ENCODE measurements around the gene MAPK4. TPM values are rescaled to one million over a fixed set of nuclear protein-coding genes. Genes with fewer than 3 reads are reported as not detected.
"Not testable (repeated sequence)": the region's sequence is repeated elsewhere in the genome, so short reads cannot be mapped to it uniquely, and the experiment has no call there.

The MAPK4 gene
- total and polyA plus RNA-seq, 2 donors from 2014 or later: 9.0 to 9.2 TPM

DNA sequence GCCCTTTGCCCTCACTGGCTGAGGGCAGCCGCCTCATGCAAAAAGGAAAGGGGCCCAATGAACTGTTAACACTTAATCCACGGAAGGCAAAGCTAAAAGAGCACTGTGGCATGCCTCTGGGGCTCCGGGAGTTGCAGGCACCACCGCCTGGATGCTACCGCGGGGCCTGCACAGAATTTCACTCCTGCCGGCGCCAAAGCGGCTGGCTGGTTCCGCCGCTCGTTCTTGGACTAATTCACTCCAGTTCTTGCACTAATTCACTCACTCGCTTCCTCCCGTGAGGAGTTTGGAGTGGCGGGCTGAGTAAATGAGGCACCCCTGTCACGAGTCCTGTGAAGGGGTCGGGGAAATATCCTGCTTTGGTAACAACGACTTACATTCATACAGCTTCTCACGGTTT, 14.0 kb upstream of the MAPK4 start:
- no peak for FAIRE-seq
- intact Hi-C loops (cut with DNase I): no loop called here
- TF ChIP-seq, protein P1, sequence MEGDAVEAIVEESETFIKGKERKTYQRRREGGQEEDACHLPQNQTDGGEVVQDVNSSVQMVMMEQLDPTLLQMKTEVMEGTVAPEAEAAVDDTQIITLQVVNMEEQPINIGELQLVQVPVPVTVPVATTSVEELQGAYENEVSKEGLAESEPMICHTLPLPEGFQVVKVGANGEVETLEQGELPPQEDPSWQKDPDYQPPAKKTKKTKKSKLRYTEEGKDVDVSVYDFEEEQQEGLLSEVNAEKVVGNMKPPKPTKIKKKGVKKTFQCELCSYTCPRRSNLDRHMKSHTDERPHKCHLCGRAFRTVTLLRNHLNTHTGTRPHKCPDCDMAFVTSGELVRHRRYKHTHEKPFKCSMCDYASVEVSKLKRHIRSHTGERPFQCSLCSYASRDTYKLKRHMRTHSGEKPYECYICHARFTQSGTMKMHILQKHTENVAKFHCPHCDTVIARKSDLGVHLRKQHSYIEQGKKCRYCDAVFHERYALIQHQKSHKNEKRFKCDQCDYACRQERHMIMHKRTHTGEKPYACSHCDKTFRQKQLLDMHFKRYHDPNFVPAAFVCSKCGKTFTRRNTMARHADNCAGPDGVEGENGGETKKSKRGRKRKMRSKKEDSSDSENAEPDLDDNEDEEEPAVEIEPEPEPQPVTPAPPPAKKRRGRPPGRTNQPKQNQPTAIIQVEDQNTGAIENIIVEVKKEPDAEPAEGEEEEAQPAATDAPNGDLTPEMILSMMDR (IDR thresholded peaks at IDR 0.05; ENCODE audit: borderline replicate concordance, extremely low read depth, insufficient read depth): no peak

GRCh38 chr18:50548160-50548559, 11.7 kb upstream of the MAPK4 start:
- H3K27me3 ChIP-seq (ENCODE audit: control insufficient read depth, insufficient read depth, low read length): no peaks in the 10 kb centered on the region
- FAIRE-seq: no peak
- H3K4me3 ChIP-seq (ENCODE audit: low read length in 3 of 3): no peak overlapping the region
- no peaks in the 10 kb centered on the region for H3K36me3 ChIP-seq (ENCODE audit: control insufficient read depth in 2 of 3, insufficient read depth in 3 of 3, low read length in 3 of 3)
- H3K27ac ChIP-seq (ENCODE audit: low read depth in 2 of 2, low read length in 2 of 2): no peak overlapping the region
- H3K9me3 ChIP-seq (ENCODE audit: control insufficient read depth in 2 of 3, insufficient read depth in 1 of 3, low read length in 3 of 3): peaks cover 0 to 4% (median 0%) of the 10 kb centered on the region in 3 donors
- no peak overlapping the region for H3K9ac ChIP-seq (ENCODE audit: low read length in 3 of 3)
- no peak for DNase-seq
- no peaks in the 10 kb centered on the region for H3K4me1 ChIP-seq (ENCODE audit: control insufficient read depth in 2 of 3, insufficient read depth in 2 of 3, low read depth in 1 of 3, low read length in 3 of 3)
- intact Hi-C loops (cut with DNase I): no loop called here
- TF ChIP-seq, protein P1 (IDR thresholded peaks at IDR 0.05; ENCODE audit: borderline replicate concordance, extremely low read depth, insufficient read depth): no peak

More for the DNA sequence above, 14.0 kb upstream of the MAPK4 start:
- no peak for DNase-seq
- Histone ChIP-seq H3K9me3 (ENCODE audit: control insufficient read depth in 2 of 3, insufficient read depth in 1 of 3, low read length in 3 of 3) (peaks cover 0 to 4% (median 0%) of the 10 kb centered on the region in 3 donors), H3K9ac (ENCODE audit: low read length in 3 of 3) (no peak overlapping the region), H3K27ac (ENCODE audit: low read depth in 2 of 2, low read length in 2 of 2) (no peak overlapping the region), H3K36me3 (ENCODE audit: control insufficient read depth in 2 of 3, insufficient read depth in 3 of 3, low read length in 3 of 3) (no peaks in the 10 kb centered on the region), H3K27me3 (ENCODE audit: control insufficient read depth, insufficient read depth, low read length) (no peaks in the 10 kb centered on the region), H3K4me3 (ENCODE audit: low read length in 3 of 3) (no peak overlapping the region), H3K4me1 (ENCODE audit: control insufficient read depth in 2 of 3, insufficient read depth in 2 of 3, low read depth in 1 of 3, low read length in 3 of 3) (no peaks in the 10 kb centered on the region)

GRCh38 chr18:50551651-50552050, 8.2 kb upstream of the MAPK4 start:
- H3K9me3 ChIP-seq (ENCODE audit: control insufficient read depth in 2 of 3, insufficient read depth in 1 of 3, low read length in 3 of 3); H3K4me1 ChIP-seq (ENCODE audit: control insufficient read depth in 2 of 3, insufficient read depth in 2 of 3, low read depth in 1 of 3, low read length in 3 of 3); H3K36me3 ChIP-seq (ENCODE audit: control insufficient read depth in 2 of 3, insufficient read depth in 3 of 3, low read length in 3 of 3); H3K27me3 ChIP-seq (ENCODE audit: control insufficient read depth, insufficient read depth, low read length); H3K9ac ChIP-seq (ENCODE audit: low read length in 3 of 3); DNase-seq; intact Hi-C loops (cut with DNase I); H3K4me3 ChIP-seq (ENCODE audit: low read length in 3 of 3); FAIRE-seq; H3K27ac ChIP-seq (ENCODE audit: low read depth in 2 of 2, low read length in 2 of 2): not testable (repeated sequence)

GRCh38 chr18:50558157-50558556, 1.7 kb upstream of the MAPK4 start:
- Histone ChIP-seq H3K36me3 (ENCODE audit: control insufficient read depth in 2 of 3, insufficient read depth in 3 of 3, low read length in 3 of 3) (no peaks in the 10 kb centered on the region), H3K9me3 (ENCODE audit: control insufficient read depth in 2 of 3, insufficient read depth in 1 of 3, low read length in 3 of 3) (peaks cover 0 to 5% (median 0%) of the 10 kb centered on the region in 3 donors), H3K4me3 (ENCODE audit: low read length in 3 of 3) (no peak overlapping the region), H3K27me3 (ENCODE audit: control insufficient read depth, insufficient read depth, low read length) (peaks cover 4% of the 10 kb centered on the region), H3K9ac (ENCODE audit: low read length in 3 of 3) (no peak overlapping the region), H3K27ac (ENCODE audit: low read depth in 2 of 2, low read length in 2 of 2) (no peak overlapping the region), H3K4me1 (ENCODE audit: control insufficient read depth in 2 of 3, insufficient read depth in 2 of 3, low read depth in 1 of 3, low read length in 3 of 3) (peaks cover 0 to 5% (median 2%) of the 10 kb centered on the region in 3 donors)
- TF ChIP-seq, protein P1 (IDR thresholded peaks at IDR 0.05; ENCODE audit: borderline replicate concordance, extremely low read depth, insufficient read depth): no peak
- no peak for FAIRE-seq
- intact Hi-C loops (cut with DNase I): no loop called here
- DNase-seq: peak in 1 of 5 donors; percentile 14
